ENCODE data around the gene CYFIP1.

DNA sequence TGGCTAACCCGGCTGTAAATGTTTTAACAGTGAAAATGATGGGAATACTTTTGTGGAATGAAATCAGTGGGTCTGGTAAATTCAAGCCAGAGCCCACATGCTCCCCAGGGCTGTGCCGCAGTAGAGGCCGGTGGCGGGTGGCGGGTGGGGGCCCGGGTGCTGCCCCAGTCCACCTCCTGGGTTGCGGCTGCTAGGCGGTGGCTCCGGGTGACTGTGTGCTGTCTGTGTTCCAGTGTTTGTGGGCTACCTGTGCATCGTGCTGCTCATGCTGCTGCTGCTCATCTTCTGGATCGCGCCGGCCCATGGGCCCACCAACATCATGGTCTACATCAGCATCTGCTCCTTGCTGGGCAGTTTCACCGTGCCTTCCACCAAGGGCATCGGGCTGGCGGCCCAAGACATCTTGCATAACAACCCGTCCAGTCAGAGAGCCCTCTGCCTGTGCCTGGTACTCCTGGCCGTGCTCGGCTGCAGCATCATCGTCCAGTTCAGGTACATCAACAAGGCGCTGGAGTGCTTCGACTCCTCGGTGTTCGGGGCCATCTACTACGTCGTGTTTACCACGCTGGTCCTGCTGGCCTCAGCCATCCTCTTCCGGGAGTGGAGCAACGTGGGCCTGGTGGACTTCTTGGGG, 156.6 kb downstream of the CYFIP1 start:
- TF ChIP-seq, protein P1, sequence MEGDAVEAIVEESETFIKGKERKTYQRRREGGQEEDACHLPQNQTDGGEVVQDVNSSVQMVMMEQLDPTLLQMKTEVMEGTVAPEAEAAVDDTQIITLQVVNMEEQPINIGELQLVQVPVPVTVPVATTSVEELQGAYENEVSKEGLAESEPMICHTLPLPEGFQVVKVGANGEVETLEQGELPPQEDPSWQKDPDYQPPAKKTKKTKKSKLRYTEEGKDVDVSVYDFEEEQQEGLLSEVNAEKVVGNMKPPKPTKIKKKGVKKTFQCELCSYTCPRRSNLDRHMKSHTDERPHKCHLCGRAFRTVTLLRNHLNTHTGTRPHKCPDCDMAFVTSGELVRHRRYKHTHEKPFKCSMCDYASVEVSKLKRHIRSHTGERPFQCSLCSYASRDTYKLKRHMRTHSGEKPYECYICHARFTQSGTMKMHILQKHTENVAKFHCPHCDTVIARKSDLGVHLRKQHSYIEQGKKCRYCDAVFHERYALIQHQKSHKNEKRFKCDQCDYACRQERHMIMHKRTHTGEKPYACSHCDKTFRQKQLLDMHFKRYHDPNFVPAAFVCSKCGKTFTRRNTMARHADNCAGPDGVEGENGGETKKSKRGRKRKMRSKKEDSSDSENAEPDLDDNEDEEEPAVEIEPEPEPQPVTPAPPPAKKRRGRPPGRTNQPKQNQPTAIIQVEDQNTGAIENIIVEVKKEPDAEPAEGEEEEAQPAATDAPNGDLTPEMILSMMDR (IDR thresholded peaks at IDR 0.05 in 8 of 11, conservative IDR thresholded peaks at IDR 0.05 in 3 of 11): no peak
- no peak for TF ChIP-seq POLR2A (IDR thresholded peaks at IDR 0.05)

Measured in spleen (tissue), 7 donors.